GM12878 (cell line): ENCODE measurements around the gene MTRFR. TPM values are rescaled to one million over a fixed set of nuclear protein-coding genes. Genes with fewer than 3 reads are reported as not detected.

ENCODE experiments used
- CEBPB ChIP-seq, 2 experiments: fragments of 150-350 bp in 1 of 2; IDR thresholded peaks; 2 replicates each; pipeline ENCODE4 v1.6.1; 2012 to 2014; ENCODE audit warnings: low read depth in 2 of 2, low read length in 2 of 2, borderline replicate concordance in 1 of 2, inconsistent platforms in 1 of 2
- CREM ChIP-seq: IDR thresholded peaks from 2 replicates; pipeline ENCODE4 v1.6.1; 2014; ENCODE audit warnings: antibody characterized with exemption, low read depth
- DPF2 ChIP-seq: fragments of 450-650 bp; IDR thresholded peaks from 2 replicates; pipeline ENCODE4 v1.6.1; 2017; ENCODE audit warnings: mild to moderate bottlenecking
- ELK1 ChIP-seq: IDR thresholded peaks from 2 replicates; pipeline ENCODE4 v1.6.1; 2012; ENCODE audit warnings: low read depth, low read length, improper control_type of control experiment
- ETV6 ChIP-seq, 2 experiments: fragments of 450-650 bp in 1 of 2; IDR thresholded peaks in 1 of 2; conservative IDR thresholded peaks in 1 of 2; 2 replicates each; pipeline ENCODE4 v1.6.1; 2014; ENCODE audit warnings: antibody characterized with exemption in 1 of 2, borderline replicate concordance in 1 of 2, low read depth in 1 of 2, mild to moderate bottlenecking in 1 of 2, moderate library complexity in 1 of 2
- EZH2 ChIP-seq: IDR thresholded peaks from 2 replicates; pipeline ENCODE4 v1.6.1; 2012; ENCODE audit warnings: low read depth, mild to moderate bottlenecking, control low read depth, inconsistent platforms, low read length, borderline replicate concordance; ENCODE audit not compliant: control insufficient read depth
- FOXM1 ChIP-seq: IDR thresholded peaks from 2 replicates; pipeline ENCODE4 v1.6.1; 2012; ENCODE audit warnings: low read depth, mild to moderate bottlenecking, inconsistent platforms, low read length, moderate library complexity
- HCFC1 ChIP-seq: fragments of 150-350 bp; IDR thresholded peaks from 2 replicates; pipeline ENCODE4 v1.6.1; 2014; ENCODE audit warnings: low read length
- IKZF1 ChIP-seq: fragments of 450-650 bp; conservative IDR thresholded peaks from 2 replicates; pipeline ENCODE4 v1.6.1; 2017; ENCODE audit warnings: antibody characterized with exemption, mild to moderate bottlenecking
- JUNB ChIP-seq: IDR thresholded peaks from 2 replicates; pipeline ENCODE4 v1.6.1; 2016; ENCODE audit warnings: antibody characterized with exemption, mild to moderate bottlenecking
- MEF2A ChIP-seq: IDR thresholded peaks from 2 replicates; pipeline ENCODE4 v1.6.1; 2011; ENCODE audit warnings: low read depth, mild to moderate bottlenecking, low read length, moderate library complexity; ENCODE audit not compliant: insufficient read depth
- NBN ChIP-seq: fragments of 450-650 bp; IDR thresholded peaks from 2 replicates; pipeline ENCODE4 v1.6.1; 2016
- NFIC ChIP-seq: IDR thresholded peaks from 2 replicates; pipeline ENCODE4 v1.6.1; 2012; ENCODE audit warnings: low read depth, mild to moderate bottlenecking, inconsistent platforms, low read length, moderate library complexity
- NRF1 ChIP-seq: conservative IDR thresholded peaks from 2 replicates; pipeline ENCODE4 v1.6.1; 2011; ENCODE audit warnings: mild to moderate bottlenecking, low read depth, low read length, improper control_type of control experiment
- POLR2AphosphoS5 ChIP-seq: IDR thresholded peaks from 2 replicates; pipeline ENCODE4 v1.6.1; 2011; ENCODE audit warnings: mild to moderate bottlenecking, low read length, inconsistent platforms
- RAD51 ChIP-seq: fragments of 450-650 bp; IDR thresholded peaks from 2 replicates; pipeline ENCODE4 v1.6.1; 2016; ENCODE audit warnings: moderate library complexity, mild to moderate bottlenecking, inconsistent platforms
- RELA ChIP-seq: fragments of 450-650 bp; IDR thresholded peaks from 2 replicates; pipeline ENCODE4 v1.8.0; 2014; ENCODE audit warnings: borderline replicate concordance; ENCODE audit not compliant: partially characterized antibody
- SP1 ChIP-seq: IDR thresholded peaks from one replicate; pipeline ENCODE4 v1.6.1; 2011; ENCODE audit warnings: low read depth, low read length
- SUPT20H ChIP-seq: IDR thresholded peaks from 2 replicates; pipeline ENCODE4 v1.6.1; 2011; ENCODE audit warnings: low read depth, mild to moderate bottlenecking, low read length, moderate library complexity, borderline replicate concordance; ENCODE audit not compliant: control insufficient read depth
- YY1 ChIP-seq: IDR thresholded peaks from 2 replicates; pipeline ENCODE4 v1.6.1; 2011; ENCODE audit warnings: low read depth, mild to moderate bottlenecking, low read length
- ZNF24 ChIP-seq: fragments of 450-650 bp; IDR thresholded peaks from 2 replicates; pipeline ENCODE4 v1.6.1; 2017; ENCODE audit warnings: antibody characterized with exemption, mild to moderate bottlenecking
- ZNF622 ChIP-seq: fragments of 450-650 bp; IDR thresholded peaks from 2 replicates; pipeline ENCODE4 v1.6.1; 2017; ENCODE audit warnings: mild to moderate bottlenecking, inconsistent platforms
- polyA plus RNA-seq, 11 experiments: library from polyadenylated mRNA; depleted of rRNA in 4 of 11; unstranded in 6 of 11; stranded (reverse) in 5 of 11; fragments of >200 nt; fragmentation: Nextera tagmentation in 4 of 11; fragmentation: Illumina TruSeq in 1 of 11; extraction: Ambion mirVana in 4 of 11; extraction: Trizol in 1 of 11; gene quantifications; 1 replicate in 1 of 11; 2 replicates in 10 of 11; pipeline versions ENCODE4 v1.2.1 to v1.2.3, GENCODE V29; 2011 to 2016; ENCODE audit warnings: inconsistent platforms in 2 of 11, missing spikeins in 2 of 11, low read depth in 1 of 11
- total RNA-seq, 4 experiments: library from RNA; depleted of rRNA in 3 of 4; stranded (reverse); fragments of >200 nt in 3 of 4; fragmentation: Illumina TruSeq in 1 of 4; extraction: Trizol in 1 of 4; gene quantifications; 2 replicates each; pipeline versions ENCODE4 v1.2.1 to v1.2.3, GENCODE V29; 2013 to 2021
- TF ChIP-seq, protein P1 (sequence below): fragments of 450-650 bp; IDR thresholded peaks from 2 replicates; pipeline ENCODE4 v1.6.1; 2017; ENCODE audit warnings: mild to moderate bottlenecking, moderate library complexity
- TF ChIP-seq, protein P2 (sequence below): IDR thresholded peaks from 2 replicates; pipeline ENCODE4 v1.6.1; 2012; ENCODE audit warnings: low read depth, low read length, improper control_type of control experiment
- TF ChIP-seq, protein P3 (sequence below): IDR thresholded peaks from 2 replicates; pipeline ENCODE4 v1.6.1; 2012; ENCODE audit warnings: low read depth, low read length, improper control_type of control experiment

Gene MTRFR
- total and polyA plus RNA-seq, 10 of the 15 experiments (the other 5 are each of a cell fraction or from before 2014, with no cell fraction given): 12.2 to 33.4 (median 24.8) TPM

DNA sequence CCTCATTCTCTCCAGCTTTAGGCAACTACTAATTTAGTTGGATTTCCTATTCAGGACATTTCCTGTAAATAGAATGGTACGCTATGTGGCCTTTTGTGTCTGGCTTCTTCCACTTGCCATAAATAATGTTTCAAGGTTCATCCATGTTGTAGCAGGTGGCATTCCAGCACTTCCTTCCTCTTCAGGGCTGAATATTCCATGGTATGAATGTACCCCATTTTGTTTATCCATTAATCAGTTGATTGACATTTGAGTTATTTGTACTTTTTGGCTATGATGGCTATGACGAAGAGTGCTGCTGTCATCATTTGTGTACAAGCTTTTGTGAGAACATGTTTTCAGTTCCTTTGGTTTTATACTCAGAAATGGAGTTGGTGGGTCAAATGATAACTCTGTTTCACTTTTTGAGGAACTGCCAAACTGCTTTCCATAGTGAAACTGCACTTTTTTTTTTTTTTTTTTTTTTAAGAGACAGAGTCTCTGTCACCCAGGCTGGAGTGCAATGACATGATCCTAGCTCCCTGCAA lies 44.9 kb downstream of the MTRFR start (continued):
- no peak for TF ChIP-seq ELK1
- peak; percentile 54 for TF ChIP-seq RAD51
- TF ChIP-seq ETV6 (conservative IDR thresholded peaks at IDR 0.05 in 1 of 2, IDR thresholded peaks at IDR 0.05 in 1 of 2; ENCODE audit: borderline replicate concordance in 1 of 2, low read depth in 1 of 2): peak in 1 of 2 experiments; percentile 68; a peak in 1 of 4 replicates
- TF ChIP-seq HCFC1: no peak
- TF ChIP-seq POLR2AphosphoS5: no peak
- 0 out of 2 replicates have a peak, but pooled peaks have one; percentile 44 for TF ChIP-seq MEF2A
- TF ChIP-seq NRF1: no peak
- TF ChIP-seq CREM: peak; percentile 96
- no peak for TF ChIP-seq CEBPB (IDR thresholded peaks at IDR 0.05; ENCODE audit: borderline replicate concordance in 1 of 2, low read depth in 2 of 2, low read length in 2 of 2)
- TF ChIP-seq RELA: no peak
- TF ChIP-seq FOXM1: peak; percentile 80
- TF ChIP-seq DPF2: peak; percentile 51
- TF ChIP-seq ZNF622: no peak
- no peak for TF ChIP-seq SUPT20H
- peak; percentile 93 for TF ChIP-seq JUNB
- peak; percentile 89; the same call in 1 of the 2 replicates for TF ChIP-seq NFIC
- TF ChIP-seq, protein P1, sequence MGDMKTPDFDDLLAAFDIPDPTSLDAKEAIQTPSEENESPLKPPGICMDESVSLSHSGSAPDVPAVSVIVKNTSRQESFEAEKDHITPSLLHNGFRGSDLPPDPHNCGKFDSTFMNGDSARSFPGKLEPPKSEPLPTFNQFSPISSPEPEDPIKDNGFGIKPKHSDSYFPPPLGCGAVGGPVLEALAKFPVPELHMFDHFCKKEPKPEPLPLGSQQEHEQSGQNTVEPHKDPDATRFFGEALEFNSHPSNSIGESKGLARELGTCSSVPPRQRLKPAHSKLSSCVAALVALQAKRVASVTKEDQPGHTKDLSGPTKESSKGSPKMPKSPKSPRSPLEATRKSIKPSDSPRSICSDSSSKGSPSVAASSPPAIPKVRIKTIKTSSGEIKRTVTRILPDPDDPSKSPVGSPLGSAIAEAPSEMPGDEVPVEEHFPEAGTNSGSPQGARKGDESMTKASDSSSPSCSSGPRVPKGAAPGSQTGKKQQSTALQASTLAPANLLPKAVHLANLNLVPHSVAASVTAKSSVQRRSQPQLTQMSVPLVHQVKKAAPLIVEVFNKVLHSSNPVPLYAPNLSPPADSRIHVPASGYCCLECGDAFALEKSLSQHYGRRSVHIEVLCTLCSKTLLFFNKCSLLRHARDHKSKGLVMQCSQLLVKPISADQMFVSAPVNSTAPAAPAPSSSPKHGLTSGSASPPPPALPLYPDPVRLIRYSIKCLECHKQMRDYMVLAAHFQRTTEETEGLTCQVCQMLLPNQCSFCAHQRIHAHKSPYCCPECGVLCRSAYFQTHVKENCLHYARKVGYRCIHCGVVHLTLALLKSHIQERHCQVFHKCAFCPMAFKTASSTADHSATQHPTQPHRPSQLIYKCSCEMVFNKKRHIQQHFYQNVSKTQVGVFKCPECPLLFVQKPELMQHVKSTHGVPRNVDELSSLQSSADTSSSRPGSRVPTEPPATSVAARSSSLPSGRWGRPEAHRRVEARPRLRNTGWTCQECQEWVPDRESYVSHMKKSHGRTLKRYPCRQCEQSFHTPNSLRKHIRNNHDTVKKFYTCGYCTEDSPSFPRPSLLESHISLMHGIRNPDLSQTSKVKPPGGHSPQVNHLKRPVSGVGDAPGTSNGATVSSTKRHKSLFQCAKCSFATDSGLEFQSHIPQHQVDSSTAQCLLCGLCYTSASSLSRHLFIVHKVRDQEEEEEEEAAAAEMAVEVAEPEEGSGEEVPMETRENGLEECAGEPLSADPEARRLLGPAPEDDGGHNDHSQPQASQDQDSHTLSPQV: no peak
- TF ChIP-seq EZH2: no peak
- TF ChIP-seq SP1: peak; percentile 38
- no peak for TF ChIP-seq ZNF24
- no peak for TF ChIP-seq YY1
- peak; percentile 65 for TF ChIP-seq IKZF1
- TF ChIP-seq, protein P2, sequence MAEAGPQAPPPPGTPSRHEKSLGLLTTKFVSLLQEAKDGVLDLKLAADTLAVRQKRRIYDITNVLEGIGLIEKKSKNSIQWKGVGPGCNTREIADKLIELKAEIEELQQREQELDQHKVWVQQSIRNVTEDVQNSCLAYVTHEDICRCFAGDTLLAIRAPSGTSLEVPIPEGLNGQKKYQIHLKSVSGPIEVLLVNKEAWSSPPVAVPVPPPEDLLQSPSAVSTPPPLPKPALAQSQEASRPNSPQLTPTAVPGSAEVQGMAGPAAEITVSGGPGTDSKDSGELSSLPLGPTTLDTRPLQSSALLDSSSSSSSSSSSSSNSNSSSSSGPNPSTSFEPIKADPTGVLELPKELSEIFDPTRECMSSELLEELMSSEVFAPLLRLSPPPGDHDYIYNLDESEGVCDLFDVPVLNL: no peak
- TF ChIP-seq, protein P3, sequence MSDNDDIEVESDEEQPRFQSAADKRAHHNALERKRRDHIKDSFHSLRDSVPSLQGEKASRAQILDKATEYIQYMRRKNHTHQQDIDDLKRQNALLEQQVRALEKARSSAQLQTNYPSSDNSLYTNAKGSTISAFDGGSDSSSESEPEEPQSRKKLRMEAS: no peak
- TF ChIP-seq NBN: peak; percentile 89
